ENCODE measurements around the gene FXR1.
"Not testable (repeated sequence)": the region's sequence is repeated elsewhere in the genome, so short reads cannot be mapped to it uniquely, and the experiment has no call there.

FXR1 gene

GRCh38 chr3:180934638-180935037 is 22.2 kb downstream of the FXR1 start:
- no peak for DNase-seq (ENCODE audit: low read depth)

GRCh38 chr3:180940826-180941225 is 28.4 kb downstream of the FXR1 start:
- DNase-seq (ENCODE audit: low read depth) = no peak

- DNase-seq (ENCODE audit: low read depth) = no peak
Observed at GRCh38 chr3:180947761-180948390, 35.4 kb downstream of the FXR1 start.

- DNase-seq (ENCODE audit: low read depth) = no peak
Observed at GRCh38 chr3:180959691-180960090, 47.2 kb downstream of the FXR1 start.

- no peak for DNase-seq (ENCODE audit: low read depth)
Observed at GRCh38 chr3:180961087-180961486, 48.6 kb downstream of the FXR1 start.

GRCh38 chr3:180961552-180961951 is 49.1 kb downstream of the FXR1 start:
- no peak for DNase-seq (ENCODE audit: low read depth)

- DNase-seq (ENCODE audit: low read depth) = no peak
Observed at GRCh38 chr3:180962530-180962929, 50.1 kb downstream of the FXR1 start.

- no peak for DNase-seq (ENCODE audit: low read depth)
Observed at GRCh38 chr3:180970931-180971330, 58.5 kb downstream of the FXR1 start.

GRCh38 chr3:180973543-180973942 is 61.1 kb downstream of the FXR1 start:
- no peak for DNase-seq (ENCODE audit: low read depth)

GRCh38 chr3:180974286-180974685 is 61.8 kb downstream of the FXR1 start:
- DNase-seq (ENCODE audit: low read depth) = no peak

- DNase-seq (ENCODE audit: low read depth) = no peak
Observed at GRCh38 chr3:180977498-180977897, 65.0 kb downstream of the FXR1 start.

- no peak for DNase-seq (ENCODE audit: low read depth)
Observed at GRCh38 chr3:180979961-180980360, 67.5 kb downstream of the FXR1 start.

GRCh38 chr3:180980611-180981010 is 68.1 kb downstream of the FXR1 start:
- no peak for DNase-seq (ENCODE audit: low read depth)

- no peak for DNase-seq (ENCODE audit: low read depth)
Observed at GRCh38 chr3:180981912-180982311, 69.4 kb downstream of the FXR1 start.

GRCh38 chr3:180983136-180983535 is 70.7 kb downstream of the FXR1 start:
- no peak for DNase-seq (ENCODE audit: low read depth)

GRCh38 chr3:180986366-180986765 is 73.9 kb downstream of the FXR1 start:
- not testable (repeated sequence) for DNase-seq (ENCODE audit: low read depth)

GRCh38 chr3:180987344-180987743 is 74.9 kb downstream of the FXR1 start:
- no peak for DNase-seq (ENCODE audit: low read depth)

- peak; percentile 81 for DNase-seq (ENCODE audit: low read depth)
Observed at GRCh38 chr3:180989291-180990163, 77.1 kb downstream of the FXR1 start, which contains the start of gene DNAJC19. DNAJC19 (minus strand) TSS chr3:180989736; CDS start chr3:180989602, 134 bp downstream.

- DNase-seq (ENCODE audit: low read depth) = no peak
Observed at GRCh38 chr3:180990505-180990904, 78.0 kb downstream of the FXR1 start.

GRCh38 chr3:180996415-180996932 is 84.0 kb downstream of the FXR1 start:
- no peak for DNase-seq (ENCODE audit: low read depth)

- DNase-seq (ENCODE audit: low read depth) = not testable (repeated sequence)
Observed at GRCh38 chr3:181002331-181002730, 89.9 kb downstream of the FXR1 start.

- not testable (repeated sequence) for DNase-seq (ENCODE audit: low read depth)
Observed at GRCh38 chr3:181003469-181003868, 91.0 kb downstream of the FXR1 start.

GRCh38 chr3:181006541-181006940 is 94.1 kb downstream of the FXR1 start:
- no peak for DNase-seq (ENCODE audit: low read depth)

All from activated T-cell treated with anti-CD3 and anti-CD28 coated beads for 1 hour (primary cell).